HG03442 (cell line): Measurements from ENCODE around the gene TCHHL1.

Experiments used
- ATAC-seq: cut with Tn5 transposase; IDR thresholded peaks from one replicate; pipeline ENCODE4 v1.9.1; 2021; ENCODE audit warnings: mild to moderate bottlenecking, moderate library complexity; ENCODE audit not compliant: unreplicated experiment

The TCHHL1 gene

DNA sequence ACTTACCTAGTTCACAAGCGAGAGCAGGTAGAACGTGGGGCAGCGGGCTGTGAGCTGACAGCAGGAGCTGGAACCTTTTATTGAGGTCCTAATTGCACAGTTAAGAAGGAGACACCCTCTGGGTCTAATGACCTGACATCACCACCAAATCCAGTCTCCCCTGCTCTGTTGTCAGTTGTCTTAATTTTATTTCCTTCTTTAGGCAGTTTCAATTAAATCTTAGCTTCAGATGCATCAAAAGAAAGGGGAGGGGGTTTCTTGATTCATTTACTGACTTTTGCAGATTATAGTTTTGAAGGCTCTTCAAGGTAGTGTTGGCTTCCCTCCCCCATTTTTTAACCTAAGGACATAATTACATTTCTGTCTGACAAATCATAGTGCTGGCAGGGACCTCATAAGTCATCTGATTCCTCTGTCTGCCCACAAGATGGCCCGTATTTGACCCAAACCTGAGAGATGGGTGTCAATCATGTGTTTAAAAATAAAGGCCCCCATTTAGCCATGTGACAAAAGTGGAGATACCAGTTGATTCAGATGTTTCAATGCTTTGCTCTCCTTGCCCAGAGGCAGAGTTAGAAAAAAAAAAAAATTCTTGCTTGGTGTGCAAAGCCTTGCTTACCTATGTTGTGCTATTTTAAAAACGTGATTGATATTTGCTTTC, at the start of gene TCHHL1:
Gene TCHHL1 (minus strand): TSS at position 51 of the 661 bp plus-strand sequence. CDS start 921 bp downstream, outside the sequence.
- ATAC-seq = no peak

DNA sequence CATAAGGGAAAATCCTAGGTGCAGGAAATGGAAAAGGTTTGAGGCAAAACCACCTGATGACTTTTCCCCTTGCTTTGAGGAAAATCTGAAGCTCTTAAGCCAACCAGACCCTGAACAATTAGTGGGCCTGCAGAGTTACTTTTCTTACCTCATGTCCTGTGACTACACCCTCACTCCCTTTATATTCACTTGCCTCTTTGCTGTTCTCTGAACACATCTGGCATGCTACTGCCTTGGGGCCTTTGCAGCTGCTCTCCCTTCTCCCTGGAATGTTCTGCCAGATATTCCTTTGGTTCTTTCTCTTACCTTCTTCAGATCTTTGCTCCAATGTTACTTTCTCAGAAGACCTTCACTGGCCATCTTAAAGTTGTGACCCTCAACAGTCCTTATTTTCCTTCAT, 48.4 kb upstream of the TCHHL1 start:
- ATAC-seq = no peak

DNA sequence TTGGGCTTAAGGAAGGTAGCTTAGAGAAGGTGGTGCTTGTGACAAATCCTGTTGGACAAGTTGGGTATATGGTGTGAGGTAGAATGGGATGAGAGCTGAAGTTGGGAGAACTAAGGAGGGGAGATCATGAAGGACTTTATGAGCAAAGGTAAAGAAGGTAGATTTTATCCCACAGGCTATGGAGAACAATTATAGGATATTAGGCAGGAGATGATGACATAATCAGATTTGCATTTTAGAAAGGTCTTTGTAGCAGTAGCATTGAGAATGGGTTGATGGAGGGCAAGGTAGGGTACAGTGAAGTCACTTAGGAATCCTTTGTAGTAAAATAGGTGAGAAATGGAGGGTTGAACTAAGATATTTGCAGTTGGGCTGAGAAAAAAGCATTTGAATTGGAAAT, 41.3 kb upstream of the TCHHL1 start:
- no peak for ATAC-seq

DNA sequence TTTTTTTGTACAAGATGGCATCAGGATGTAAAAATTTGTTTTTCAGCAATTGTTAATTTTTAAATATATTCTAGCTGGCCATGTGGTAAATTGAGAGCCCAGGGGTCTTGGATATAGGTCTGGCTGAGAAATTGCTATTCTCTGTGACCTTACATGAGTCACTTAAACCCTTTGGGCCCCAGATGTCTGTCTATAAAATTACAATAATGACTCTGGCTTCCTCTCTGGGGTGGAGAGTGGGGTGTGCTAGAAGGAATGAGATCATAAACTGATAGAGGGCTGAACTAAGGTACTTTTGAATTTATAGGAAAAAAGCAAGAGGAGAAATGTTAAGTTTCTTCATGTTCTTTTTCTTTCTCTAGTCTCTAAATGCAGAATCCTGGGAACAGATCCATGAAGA, 38.8 kb upstream of the TCHHL1 start:
- no peak for ATAC-seq

DNA sequence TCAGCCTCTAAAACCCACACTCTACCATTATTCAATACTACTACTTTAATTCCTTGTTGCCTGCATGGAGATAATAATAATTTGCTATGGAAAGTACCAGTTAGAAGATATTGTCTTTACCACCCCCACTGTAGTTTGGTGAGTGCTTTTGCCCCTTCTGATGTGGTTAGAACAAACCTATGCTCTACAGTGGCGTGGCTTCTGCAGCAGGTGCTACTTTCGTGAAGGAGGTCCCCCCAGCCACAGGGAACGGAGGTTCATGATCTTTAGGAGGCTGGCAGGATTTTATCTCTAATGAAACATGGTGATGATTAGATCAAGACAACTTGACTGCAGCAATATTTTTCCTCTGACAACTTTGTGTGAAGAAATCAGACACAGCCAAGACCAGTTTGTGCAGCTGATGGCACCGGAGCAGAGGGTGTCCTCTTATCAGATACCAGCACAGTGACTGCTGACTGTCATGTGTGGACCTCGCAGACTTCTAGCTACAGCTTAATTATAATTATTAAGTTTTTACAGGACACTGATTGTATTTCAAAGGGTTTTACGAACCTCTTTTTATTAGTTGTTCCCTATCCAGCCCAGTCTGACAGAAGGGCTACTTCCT, 37.1 kb upstream of the TCHHL1 start:
- no peak for ATAC-seq

DNA sequence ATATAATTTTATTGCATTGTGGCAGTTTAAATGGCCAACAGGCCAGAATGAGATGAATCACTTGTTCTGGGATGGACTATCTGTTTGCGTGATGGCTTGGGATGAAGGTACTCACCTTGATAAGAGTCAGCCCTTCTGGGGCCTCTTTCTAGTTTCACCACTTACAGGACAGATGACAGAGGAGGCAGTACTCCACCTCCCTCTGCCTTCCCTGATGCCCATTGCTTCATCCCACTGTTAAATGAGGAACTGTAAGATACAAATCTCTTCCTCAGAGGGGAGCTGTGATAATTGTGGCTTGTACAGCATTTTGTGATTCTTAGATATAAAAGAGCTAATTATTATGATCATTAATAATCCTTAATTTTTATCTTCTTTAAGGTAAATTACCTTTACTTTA, 30.1 kb upstream of the TCHHL1 start:
- no peak for ATAC-seq

DNA sequence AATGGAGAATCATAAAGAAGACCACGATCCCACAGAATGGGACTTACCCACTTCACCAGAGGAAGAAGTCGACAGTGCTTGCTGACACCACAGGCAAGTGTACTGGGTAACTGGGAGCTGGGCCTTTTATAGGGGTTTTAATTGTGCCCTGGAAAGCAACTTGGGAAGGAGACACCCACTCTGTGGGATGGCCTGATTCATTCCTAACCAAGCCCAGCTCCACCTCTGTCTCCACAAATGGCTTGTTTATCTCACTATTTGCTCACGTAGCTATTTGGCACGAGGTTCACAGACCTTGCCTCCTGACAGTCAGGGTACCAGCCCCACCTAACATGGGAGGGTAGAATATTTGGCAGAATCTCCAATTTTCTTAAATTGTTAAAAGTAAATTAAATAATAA, 26.5 kb upstream of the TCHHL1 start, which contains the start of gene TCHH:
Gene TCHH (minus strand): TSS at position 101 of the 400 bp plus-strand sequence. CDS start 1,364 bp downstream, outside the sequence.
- no peak for ATAC-seq

DNA sequence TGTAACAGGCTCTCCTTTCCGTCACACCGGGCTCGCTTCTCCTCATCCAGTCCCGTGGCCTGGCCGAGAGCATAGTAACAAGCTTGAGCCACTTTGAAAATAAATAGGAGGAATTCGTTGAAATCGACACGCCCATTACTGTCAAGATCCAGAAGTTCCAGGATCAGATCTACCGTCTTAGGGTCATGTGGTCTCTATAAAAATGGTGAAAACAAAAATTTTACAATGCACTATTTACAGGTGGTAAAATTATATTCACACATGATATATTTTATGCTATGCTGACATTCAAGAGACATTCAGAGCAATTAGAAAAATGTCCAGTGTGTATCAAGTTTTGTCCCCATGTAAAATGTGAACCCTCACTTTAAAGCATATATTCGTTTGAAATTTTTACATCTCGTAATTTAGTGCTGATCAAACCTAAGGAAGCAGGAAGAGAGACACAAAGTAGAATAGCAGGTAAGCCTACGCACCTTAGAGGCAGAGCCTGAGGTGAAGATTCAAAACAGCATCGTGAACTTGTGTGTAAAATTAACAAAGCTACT, 24.1 kb upstream of the TCHHL1 start:
- ATAC-seq = no peak

DNA sequence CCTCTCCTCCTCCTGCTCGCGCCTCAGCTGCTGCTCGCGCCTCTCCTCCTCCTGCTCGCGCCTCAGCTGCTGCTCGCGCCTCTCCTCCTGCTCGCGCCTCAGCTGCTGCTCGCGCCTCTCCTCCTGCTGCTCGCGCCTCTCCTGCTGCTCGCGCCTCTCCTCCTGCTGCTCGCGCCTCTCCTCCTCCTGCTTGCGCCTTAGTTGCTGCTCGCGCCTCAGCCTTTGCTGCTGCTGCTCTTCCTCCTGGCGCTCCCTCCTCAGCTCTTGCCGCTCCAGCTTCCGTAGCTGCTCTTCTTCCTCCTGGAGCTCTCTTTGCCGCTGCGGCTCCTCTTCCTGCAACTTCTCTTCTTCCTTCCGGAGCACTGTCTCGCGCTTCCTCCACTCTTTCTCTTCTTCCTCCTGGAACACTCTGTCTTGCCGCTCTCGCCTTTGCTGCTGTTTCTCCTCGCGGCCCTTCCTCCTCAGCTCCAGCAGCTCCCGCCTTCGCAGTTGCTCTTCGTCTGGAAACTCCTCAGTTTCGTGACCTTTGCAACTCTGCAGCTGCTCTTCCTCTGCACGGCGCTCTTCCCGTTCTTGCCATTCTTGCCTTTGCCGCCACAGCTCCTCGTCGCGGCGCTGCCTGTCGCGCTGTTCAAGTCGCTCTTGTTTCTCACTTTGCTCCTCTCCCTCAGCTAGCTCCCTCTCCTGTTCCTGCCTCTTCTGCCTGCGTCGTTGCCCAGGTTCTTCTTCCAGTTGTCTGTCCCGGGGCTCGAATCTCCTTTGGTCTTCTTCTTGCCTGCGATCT, 23.4 kb upstream of the TCHHL1 start:
- ATAC-seq = no peak

DNA sequence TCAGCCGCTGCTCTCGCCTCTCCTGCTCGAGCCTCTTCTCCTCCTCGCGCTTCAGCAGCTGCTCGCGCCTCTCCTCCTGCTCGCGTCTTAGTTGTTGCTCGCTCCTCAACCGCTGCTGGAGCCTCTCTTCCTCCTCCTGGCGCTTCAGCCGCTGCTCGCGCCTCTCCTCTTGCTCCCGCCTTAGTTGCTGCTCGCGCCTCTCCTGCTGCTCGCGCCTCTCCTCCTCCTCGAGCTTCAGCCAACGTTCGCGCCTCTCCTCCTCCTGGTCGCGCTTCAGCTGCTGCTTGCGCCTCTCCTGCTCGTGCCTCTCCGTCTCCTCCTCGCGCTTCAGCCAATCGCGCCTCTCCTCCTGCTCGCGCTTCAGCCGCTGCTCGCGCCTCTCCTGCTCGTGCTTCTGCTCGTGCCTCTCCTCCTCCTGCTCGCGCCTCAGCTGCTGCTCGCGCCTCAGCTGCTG, 22.7 kb upstream of the TCHHL1 start:
- no peak for ATAC-seq

DNA sequence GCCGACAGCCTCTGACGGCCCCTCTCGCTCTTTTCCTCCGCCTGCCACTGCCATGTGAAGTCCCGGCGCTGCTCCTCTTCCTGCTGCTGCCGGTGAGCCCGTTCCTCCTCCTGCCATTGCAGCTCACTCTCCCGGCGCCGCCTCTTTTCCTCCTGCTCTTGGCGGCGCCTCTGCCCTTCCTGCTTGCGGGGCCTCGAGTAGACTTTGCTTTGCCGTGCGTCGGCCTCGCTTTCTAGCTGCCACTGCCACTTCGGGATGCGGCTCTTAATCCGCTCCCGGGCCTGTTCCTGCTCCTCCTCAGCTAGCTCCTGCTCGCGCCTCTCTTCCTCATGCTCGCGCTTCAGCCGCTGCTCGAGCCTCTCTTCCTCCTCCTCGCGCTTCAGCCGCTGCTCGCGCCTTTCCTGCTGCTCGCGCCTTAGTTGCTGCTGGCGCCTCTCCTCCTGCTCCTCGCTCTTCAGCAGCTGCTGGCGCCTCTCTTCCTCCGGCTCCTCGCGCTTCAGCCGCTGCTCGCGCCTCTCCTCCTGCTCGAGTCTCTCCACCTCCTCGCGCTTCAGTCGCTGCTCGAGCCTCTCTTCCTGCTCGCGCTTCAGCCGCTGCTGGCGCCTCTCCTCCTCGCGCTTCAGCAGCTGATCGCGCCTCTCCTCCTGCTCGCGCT, 22.1 kb upstream of the TCHHL1 start:
- ATAC-seq = no peak

DNA sequence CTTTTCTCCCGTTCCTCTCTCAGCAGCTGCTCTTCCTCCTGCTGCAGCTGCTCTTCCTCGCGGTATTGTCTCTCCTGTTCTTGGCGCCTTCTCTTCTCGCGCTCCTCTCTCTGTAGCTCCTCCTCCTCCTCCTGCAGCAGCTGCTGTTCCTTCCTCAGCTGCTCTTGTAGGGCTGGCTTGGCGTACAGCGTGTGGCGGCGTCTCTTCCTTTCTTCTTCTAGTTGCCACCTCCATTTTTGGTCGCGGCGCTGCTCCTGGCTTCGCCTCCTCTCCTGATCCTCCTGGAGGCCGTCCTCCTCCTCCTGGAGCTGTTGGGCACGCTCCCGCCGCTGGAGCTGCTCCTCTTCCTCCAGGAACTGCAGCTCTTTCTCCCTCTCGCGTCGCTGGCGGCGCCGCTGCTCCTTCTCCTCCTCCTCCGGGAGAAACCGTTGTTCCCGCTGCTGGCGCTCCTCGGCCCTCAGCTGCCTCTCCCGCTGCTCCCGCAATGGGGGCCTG, 21.5 kb upstream of the TCHHL1 start:
- ATAC-seq = no peak

DNA sequence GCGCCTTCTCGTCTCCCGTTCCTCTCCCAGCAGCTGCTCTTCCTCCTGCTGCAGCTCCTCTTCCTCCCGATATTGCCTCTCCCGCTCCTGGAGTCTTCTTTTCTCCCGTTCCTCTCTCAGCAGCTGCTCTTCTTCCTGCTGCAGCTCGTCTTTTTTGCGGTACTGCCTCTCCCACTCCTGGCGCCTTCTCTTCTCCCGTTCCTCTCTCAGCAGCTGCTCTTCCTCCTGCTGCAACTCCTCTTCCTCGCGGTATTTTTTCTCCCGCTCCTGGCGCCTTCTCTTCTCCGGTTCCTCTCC, 21.1 kb upstream of the TCHHL1 start:
- ATAC-seq = no peak

DNA sequence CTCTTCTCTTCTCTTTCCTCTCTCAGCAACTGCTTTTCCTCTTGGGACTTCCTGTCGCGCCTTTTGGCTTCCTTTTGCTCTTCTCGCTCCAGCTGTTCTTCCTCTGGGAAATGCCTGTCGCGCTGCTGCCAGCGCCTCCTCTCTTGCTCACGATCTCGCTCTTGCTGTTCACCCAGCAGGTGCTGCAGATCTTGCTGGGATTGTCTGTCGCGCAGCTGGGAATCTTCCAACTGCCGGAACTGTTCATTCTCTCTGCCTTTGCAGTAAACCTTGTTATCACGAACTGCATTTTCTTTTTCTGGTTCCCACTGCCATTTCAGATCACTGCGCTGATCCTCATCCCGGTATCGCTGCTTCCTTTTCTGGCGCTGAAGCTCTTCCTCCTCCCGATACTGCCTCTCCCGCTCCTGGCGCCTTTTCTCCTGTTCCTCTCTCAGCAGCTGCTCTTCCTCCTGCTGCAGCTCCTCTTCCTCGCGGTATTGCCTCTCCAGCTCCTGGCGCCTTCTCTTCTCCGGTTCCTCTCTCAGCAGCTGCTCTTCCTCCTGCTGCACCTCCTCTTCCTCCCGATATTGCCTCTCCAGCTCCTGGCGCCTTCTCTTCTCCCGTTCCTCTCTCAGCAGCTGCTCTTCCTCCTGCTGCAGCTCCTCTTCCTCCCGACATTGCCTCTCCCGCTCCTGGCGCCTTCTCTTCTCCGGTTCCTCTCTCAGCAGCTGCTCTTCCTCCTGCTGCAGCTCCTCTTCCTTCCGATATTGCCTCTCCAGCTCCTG, 20.6 kb upstream of the TCHHL1 start:
- no peak for ATAC-seq

DNA sequence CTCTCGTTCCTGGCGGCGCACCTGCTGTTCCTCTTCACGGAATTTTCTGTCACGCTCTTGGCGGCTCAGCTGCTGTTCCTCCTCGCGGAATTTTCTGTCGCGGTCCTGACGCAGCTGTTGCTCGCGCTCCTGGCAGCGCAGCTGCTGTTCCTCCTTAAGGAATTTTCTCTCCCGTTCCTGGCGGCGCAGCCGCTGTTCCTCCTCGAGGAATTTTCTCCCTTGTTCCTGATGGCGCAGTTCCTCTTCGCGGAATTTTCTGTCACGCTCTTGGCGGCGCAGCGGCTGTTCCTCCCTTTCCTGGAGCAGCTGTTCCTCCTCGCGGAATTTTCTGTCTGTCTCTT, 20.0 kb upstream of the TCHHL1 start:
- ATAC-seq = no peak

DNA sequence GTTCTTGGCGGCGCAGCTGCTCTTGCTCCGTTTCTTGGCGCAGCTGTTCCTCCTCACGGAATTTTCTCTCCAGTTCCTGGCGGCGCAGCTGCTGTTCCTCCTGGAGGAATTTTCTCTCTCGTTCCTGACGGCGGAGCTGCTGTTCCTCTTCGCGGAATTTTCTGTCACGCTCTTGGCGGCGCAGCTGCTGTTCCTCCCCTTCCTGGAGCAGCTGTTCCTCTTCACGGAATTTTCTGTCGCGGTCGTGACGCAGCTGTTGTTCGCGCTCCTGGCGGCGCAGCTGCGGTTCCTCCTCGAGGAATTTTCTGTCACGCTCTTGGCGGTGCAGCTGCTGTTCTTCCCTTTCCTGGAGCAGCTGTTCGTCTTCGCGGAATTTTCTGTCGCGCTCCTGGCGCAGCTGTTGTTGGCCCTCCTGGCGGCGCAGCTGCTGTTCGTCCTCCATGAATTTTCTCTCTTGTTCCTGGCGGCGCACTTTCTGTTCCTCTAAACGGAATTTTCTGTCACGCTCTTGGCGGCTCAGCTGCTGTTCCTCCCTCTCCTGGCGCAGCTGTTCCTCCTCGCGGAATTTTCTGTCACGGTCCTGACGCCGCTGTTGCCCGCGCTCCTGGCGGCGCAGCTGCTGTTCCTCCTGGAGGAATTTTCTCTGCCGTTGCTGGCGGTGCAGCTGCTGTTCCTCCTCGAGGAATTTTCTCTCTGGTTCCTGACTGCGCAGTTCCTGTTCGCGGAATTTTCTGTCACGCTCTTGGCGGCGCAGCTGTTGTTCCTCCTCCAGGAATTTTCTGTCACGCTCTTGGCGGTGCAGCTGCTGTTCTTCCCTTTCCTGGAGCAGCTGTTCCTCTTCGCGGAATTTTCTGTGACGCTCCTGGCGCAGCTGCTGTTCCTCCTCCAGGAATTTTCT, 19.4 kb upstream of the TCHHL1 start:
- no peak for ATAC-seq

DNA sequence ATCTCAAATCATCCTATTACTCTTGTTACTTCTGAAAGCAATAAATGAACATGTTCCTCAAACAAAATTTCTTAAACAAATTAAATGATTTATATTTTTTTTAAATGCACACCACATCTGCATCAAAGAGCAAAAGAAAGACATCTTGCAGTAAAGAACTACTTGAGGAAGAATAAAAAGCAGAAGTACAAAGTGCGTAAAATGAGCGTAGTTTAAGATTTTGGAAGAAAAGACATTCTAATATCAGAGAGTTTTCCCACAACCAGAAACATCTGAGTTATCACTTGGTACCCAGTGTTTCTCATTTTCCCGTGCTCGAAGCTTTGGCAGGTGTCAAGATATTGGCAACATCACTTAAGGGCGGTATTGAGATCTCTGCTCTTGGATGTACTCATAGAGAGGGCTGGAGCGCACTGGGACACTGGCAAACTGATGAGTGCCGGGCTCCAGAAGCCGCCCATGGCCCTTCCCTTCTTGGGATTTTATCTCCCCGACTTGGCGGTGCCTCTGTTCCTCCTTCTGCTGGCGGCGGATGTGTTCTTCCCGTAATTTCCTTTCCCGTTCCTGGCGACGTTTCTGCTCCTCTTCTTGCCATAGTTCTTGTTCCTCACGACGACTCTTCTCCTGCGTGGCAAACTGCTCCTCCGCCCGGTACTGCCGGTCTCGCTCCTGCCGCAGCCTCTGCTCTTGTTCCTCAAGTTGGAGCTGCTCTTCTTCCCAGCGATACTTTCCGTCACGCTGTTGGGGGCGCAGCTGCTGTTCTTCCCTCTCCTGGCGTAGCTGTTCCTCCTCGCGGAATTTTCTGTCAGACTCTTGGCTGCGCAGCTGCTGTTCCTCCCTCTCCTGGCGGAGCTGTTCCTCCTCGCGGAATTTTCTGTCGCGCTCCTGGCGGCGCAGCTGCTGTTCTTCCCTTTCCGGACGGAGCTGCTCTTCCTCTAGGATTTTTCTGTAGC, 18.4 kb upstream of the TCHHL1 start:
- no peak for ATAC-seq

DNA sequence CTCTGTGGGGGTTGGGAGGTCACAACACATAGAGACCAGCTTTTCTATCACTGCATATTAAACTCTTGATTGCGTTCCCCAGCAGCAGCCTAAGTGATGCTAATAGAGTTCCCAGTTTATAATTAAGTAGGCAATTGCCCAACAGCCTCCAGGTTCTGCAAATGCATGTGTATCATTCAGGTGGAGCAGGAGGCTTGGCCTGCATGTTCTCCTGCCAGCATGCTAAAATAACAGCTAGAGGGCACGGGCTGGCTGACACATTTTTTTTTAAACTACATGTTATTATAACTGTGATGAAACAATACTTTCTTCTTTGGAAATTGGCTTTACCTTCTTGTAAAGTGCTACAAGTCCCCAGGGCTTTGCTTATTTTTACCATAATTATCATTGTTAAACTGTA, 16.0 kb upstream of the TCHHL1 start:
- no peak for ATAC-seq
